Right lobe of liver (tissue), 4 donors: ENCODE measurements around the gene NCAM2.

Experiments used
- POLR2A ChIP-seq: fragments of 450-650 bp; IDR thresholded peaks from one replicate; pipeline ENCODE4 v1.6.1; 2017; ENCODE audit warnings: antibody characterized with exemption, mild to moderate bottlenecking
- TF ChIP-seq, protein P1 (sequence below), 4 donors: fragments of 200-600 bp in 3 of 4; fragments of 450-650 bp in 1 of 4; IDR thresholded peaks; one replicate each; pipeline versions ENCODE4 v1.5.1 to v1.8.0; 2016 to 2022; ENCODE audit warnings: antibody characterized with exemption in 4 of 4, mild to moderate bottlenecking in 2 of 4
- donor health status: DM: no; HTN: no; CAD: no.
- donor health status: DM: no; HTN: no; CAD: no.
- donor health status: DM: no; HTN: yes; CAD: no.

DNA sequence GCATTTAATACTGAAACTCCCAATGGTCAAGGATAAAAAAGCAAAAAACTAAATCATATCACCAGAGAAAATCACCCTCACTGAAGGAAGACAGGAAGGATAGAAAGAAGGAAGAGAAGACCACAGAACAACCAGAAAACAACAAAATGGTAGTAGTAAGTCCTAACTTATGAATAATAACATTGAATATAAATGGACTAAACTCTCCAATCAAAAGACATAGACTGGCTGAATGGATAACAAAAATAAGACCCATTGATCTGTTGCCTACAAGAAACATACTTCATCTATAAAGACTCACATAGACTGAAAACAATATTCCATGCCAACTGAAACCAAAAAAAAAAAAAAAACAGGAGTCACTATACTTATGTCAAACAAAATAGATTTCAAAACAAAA, 347.7 kb downstream of the NCAM2 start:
- TF ChIP-seq, protein P1, sequence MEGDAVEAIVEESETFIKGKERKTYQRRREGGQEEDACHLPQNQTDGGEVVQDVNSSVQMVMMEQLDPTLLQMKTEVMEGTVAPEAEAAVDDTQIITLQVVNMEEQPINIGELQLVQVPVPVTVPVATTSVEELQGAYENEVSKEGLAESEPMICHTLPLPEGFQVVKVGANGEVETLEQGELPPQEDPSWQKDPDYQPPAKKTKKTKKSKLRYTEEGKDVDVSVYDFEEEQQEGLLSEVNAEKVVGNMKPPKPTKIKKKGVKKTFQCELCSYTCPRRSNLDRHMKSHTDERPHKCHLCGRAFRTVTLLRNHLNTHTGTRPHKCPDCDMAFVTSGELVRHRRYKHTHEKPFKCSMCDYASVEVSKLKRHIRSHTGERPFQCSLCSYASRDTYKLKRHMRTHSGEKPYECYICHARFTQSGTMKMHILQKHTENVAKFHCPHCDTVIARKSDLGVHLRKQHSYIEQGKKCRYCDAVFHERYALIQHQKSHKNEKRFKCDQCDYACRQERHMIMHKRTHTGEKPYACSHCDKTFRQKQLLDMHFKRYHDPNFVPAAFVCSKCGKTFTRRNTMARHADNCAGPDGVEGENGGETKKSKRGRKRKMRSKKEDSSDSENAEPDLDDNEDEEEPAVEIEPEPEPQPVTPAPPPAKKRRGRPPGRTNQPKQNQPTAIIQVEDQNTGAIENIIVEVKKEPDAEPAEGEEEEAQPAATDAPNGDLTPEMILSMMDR (IDR thresholded peaks at IDR 0.05) = no peak
- TF ChIP-seq POLR2A = no peak
